Raji (cell line): ENCODE results near the gene STMP1.

Experiments
- POLR2A ChIP-seq: IDR thresholded peaks from 2 replicates; pipeline ENCODE4 v1.6.1; 2011; ENCODE audit warnings: low read depth, low read length, control low read depth; ENCODE audit not compliant: insufficient read depth

Gene STMP1

GRCh38 chr7:135662373-135663114 lies at the start of gene STMP1:
Gene STMP1, plus strand, starts transcription at chr7:135662514.
- TF ChIP-seq POLR2A = peak; percentile 94

DNA sequence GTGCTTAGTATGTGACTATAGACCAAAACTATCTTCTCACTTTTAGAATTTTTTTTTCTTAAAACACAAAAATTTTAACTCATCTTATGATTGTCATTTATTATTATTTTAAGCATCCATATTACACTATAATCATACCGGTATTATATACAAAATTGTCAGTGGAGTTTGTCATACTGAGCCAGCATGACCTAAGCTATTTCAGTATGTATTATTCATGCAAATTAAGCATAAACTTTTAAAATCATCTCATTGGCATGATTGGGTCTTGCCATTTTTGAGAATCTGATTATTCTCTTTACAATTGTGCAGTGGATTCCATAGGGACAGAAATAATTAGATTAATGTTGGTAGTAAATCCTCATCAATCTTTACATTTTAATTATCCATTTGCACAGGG lies 46.2 kb upstream of the STMP1 start:
- no peak for TF ChIP-seq POLR2A

GRCh38 chr7:135617781-135618180 lies 44.5 kb upstream of the STMP1 start:
- no peak for TF ChIP-seq POLR2A

DNA sequence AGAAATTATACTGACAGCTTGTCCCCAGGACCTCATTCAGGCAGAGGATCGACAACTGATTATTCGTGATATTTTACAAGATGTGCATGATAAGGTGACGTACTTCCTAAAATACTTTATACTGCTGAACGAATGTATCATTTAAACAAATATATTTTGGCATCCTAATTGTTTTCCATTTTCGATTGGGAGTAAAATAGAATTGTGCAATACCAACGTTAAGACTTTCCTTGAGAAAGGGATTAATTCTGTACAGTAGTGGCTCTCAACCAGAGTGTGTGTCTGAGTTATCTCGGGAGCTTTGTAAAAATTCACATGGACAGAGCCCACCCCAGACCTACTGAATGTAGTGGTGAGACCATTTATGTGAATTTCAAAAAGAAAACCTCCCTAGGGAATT lies 43.8 kb upstream of the STMP1 start:
- no peak for TF ChIP-seq POLR2A

DNA sequence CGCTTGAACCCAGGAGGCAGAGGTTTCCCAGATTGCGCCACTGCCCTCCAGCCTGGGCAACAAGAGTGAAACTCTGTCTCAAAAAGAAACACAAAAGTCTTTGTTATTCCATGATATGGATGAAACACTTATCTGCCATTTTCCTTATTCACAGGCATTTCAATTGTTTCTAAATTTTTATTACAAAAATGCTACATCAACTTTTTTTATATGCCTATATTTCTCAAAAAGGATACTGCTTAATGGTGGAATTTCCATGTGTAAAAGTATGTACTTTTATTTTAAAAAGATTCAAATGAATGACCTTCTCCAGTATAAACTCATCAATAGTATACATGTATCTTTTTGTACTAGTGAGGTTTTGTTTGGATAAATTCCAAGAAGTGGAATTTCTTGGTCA lies 41.9 kb upstream of the STMP1 start:
- TF ChIP-seq POLR2A = no peak

GRCh38 chr7:135620980-135621850 lies 41.1 kb upstream of the STMP1 start:
- no peak for TF ChIP-seq POLR2A

DNA sequence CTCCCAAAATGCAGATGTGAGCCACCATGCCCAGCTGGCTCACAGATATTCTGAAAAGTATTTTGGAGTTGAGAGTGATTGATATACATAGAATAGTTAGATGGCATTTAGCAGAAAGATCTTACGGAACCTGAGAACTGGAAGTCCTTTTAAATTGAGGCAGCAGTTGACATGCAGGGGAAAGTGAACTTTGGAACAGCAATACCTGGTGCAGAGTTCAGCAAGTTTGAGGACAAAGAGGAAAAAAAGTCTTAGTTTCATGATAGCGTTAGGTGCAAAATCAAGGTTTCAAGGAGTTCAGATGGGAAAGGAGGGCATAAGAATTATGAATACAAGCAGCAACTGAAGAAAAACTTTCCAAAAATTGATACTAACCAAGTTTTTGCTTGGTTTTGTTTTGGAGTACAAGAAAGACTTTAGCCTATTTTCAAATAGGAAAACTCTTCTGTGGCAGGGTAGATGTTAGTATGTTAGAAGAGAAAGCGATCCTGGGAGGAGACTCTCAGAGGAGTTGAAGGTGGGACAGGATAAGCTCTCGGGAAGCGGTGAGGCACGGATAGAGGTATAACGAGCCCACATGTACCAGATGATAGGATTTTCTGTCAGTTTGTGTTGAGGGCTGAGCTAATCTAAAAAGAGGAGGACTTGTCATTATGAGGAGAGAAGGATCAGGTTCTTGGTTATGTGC lies 28.0 kb upstream of the STMP1 start:
- no peak for TF ChIP-seq POLR2A

- TF ChIP-seq POLR2A = no peak
Observed at GRCh38 chr7:135644154-135644553, 18.2 kb upstream of the STMP1 start.

DNA sequence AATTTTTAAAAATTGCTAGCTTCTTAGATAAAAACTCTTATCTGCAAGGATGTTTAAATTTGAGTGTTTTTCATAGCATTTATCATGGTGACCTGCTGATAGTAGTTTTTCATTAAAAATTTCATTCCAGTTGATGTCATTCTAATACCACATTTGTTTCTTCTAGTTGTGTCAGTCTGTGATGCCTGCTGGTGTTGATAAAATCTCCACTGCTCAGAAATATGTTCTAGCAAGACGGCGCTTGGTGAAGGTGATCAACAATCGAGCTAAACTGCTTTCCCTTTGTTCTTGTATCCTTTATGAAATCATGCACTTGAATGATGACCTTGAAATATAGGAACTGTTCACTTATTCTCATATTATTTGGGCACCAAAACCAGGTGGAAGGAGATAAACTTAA lies 17.6 kb upstream of the STMP1 start:
- TF ChIP-seq POLR2A = no peak

GRCh38 chr7:135645296-135645904 lies 16.9 kb upstream of the STMP1 start:
- TF ChIP-seq POLR2A = no peak

- no peak for TF ChIP-seq POLR2A
Observed at GRCh38 chr7:135647755-135648154, 14.6 kb upstream of the STMP1 start.

DNA sequence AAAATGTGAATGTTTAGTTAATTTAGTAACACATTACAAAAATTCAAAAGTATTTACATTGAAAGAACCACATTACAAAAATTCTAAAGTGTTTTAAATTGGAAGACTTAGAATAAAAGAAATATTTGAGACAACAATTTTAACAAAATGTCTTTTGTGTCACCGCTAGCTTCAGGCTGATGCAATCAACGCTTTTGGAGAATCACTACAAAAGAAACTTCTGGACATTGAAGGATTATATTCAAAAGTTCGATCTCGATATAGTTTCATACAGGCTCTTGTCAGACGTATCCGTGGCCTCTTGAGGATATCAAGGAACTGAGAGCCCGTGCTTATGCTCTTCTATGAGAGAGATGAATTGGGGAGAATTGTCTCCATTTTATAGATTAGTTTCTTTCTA lies 14.1 kb upstream of the STMP1 start:
- no peak for TF ChIP-seq POLR2A

DNA sequence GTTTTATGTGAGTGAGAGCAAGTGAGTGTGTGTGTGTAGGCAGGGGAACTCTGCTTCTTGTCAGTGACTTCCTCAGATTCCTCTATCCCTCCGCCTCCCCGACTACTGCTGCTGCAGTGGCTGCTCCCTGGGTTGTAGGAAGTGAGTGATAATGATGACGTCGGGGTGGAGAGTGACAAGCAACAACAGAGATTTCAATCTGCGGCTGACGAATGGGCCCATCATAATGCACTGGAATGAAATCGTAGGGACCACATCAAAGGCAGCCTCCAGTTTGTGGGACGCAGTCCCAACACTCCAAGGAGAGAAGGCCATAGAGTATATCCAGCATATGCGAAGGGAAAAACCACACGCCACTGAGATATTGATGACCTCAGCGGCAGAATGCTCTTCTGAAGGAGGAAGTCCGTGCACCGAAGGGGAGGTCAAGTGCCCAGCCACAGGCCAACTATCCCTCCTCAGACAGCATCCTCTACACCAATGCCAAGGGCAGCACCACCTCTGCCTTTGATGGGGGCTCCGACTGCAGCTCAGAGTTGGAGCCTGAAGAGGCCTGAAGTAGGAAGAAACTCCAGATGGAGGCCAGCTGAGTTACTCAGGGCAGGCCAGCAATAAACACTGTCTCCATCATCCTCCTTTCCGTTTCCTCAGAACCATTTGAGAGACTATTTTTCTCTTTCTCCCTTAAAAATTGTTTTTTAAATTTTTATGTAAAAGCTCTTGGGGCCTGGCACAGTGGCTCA lies 11.3 kb upstream of the STMP1 start:
- TF ChIP-seq POLR2A = no peak

DNA sequence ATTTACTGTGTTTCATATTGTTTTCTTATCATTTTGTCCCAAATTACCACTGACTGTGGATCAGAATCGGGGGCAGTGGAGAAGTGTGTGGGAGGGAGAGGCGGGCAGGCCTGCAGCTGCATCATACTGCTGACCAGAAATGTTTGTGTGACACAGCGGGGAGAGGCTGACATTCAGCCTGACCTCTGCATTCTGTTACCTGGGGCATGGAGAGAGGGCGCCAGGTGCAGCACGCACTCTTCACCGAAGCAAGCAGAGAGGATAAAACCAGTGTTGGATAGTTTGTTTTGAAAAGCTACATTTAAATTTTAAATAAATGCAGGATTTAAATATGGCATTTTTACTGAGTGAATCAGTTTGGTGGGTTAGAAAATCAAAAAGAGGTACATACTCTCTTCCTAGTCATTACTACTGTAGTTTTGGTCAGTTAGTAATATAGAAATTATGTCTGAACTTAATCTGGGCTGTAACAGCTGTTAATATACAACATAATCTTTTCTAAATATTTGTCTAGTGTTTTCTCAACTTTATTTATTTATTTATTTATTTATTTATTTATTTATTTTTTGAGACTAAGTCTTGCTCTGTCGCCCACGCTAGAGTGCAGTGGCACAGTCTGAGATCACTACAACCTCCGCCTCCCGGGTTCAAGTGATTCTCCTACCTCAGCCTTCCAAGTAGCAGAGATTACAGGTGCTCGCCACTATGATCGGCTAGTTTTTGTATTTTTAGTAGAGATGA lies 8.8 kb upstream of the STMP1 start:
- no peak for TF ChIP-seq POLR2A

DNA sequence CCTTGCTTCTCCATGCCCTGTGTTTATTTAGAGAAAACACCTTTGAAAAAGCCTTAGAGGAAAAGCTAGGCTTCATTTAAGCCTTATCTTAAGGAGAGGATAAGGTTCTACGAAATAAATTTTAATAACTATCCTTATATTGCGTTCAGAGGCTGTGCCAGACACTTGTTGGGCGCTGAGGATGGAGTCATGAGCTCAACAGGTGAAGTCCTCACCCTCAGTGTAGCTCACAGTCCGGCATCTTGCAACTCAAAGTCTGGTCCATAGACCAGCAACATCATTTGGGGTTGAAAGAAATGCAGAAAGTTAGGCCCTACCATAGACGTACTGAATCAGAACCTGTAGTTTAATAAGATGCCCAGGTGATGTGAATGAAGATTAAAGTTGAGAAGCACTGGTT lies 3.8 kb upstream of the STMP1 start:
- no peak for TF ChIP-seq POLR2A
